GM12878 (cell line): ENCODE measurements around the gene MAST4. TPM values are rescaled to one million over a fixed set of nuclear protein-coding genes. Genes with fewer than 3 reads are reported as not detected.

Experiments used
- ATAC-seq: fragments of 200-7000 bp; cut with Tn5 transposase; 3 replicates; pipeline ENCODE4 v1.9.1; 2020; ENCODE audit warnings: mild to moderate bottlenecking, moderate library complexity
- BruUV-seq: library from RNA; stranded (reverse); fragments of 400-500 nt; replicated peaks from 2 replicates; lab custom pipeline; 2021; lab: Mats Ljungman, UMichigan
- CTCF ChIA-PET: fragments of 300-600 bp; sonication (Branson Sonifier 250); formaldehyde crosslinking; extraction: SDS; loops from one replicate; lab custom pipeline; 2021; ENCODE audit warnings: inconsistent platforms; lab: Yijun Ruan, JAX
- POLR2A ChIA-PET: fragments of 350-600 bp; formaldehyde crosslinking; extraction: SDS; loops from one replicate; lab custom pipeline; 2021; ENCODE audit warnings: inconsistent platforms; lab: Charles Lee
- RAD21 ChIA-PET: fragments of 300-600 bp; sonication (Branson Sonifier 250); formaldehyde crosslinking; loops from one replicate; lab custom pipeline; 2023; ENCODE audit warnings: antibody characterized with exemption; ENCODE audit not compliant: unreplicated experiment; lab: Charles Lee
- SMC1A ChIA-PET: fragments of 300-600 bp; sonication (Branson Sonifier 250); formaldehyde crosslinking; loops from one replicate; lab custom pipeline; 2023; ENCODE audit not compliant: unreplicated experiment, uncharacterized antibody; lab: Charles Lee
- DNase-seq: peaks from one replicate; pipeline ENCODE4 v3.0.0-alpha.2; 2011; ENCODE audit warnings: low read depth, low spot score
- FAIRE-seq: peaks from 3 replicates; lab custom pipeline; 2011; peaks lifted over from hg19 to GRCh38; lab: Jason Lieb, UNC
- H2AFZ ChIP-seq: 2 replicates; pipeline ENCODE4 v1.6.0; 2011; ENCODE audit warnings: low read depth, low read length, control low read depth; ENCODE audit not compliant: control insufficient read depth
- H3K27ac ChIP-seq: 2 replicates; pipeline ENCODE4 v1.5.1; 2011; ENCODE audit warnings: control low read depth; ENCODE audit not compliant: control insufficient read depth, insufficient read depth
- H3K27me3 ChIP-seq, 2 experiments: replicated peaks in 1 of 2; 2 replicates each; pipeline versions ENCODE4 v1.6.0 to v1.6.1; 2011; ENCODE audit warnings: low read length in 1 of 2; ENCODE audit not compliant: control insufficient read depth in 2 of 2, insufficient read depth in 2 of 2
- H3K36me3 ChIP-seq, 2 experiments: 2 replicates each; pipeline ENCODE4 v1.5.1; 2011; ENCODE audit warnings: low read length in 1 of 2; ENCODE audit not compliant: control insufficient read depth in 2 of 2, insufficient read depth in 2 of 2
- H3K4me1 ChIP-seq: 2 replicates; pipeline ENCODE4 v1.6.1; 2011; ENCODE audit warnings: mild to moderate bottlenecking, low read length, moderate library complexity, mixed read lengths; ENCODE audit not compliant: control insufficient read depth, insufficient read depth
- H3K4me2 ChIP-seq: 2 replicates; pipeline ENCODE4 v1.6.0; 2011; ENCODE audit warnings: control low read depth; ENCODE audit not compliant: control insufficient read depth, insufficient read depth
- H3K4me3 ChIP-seq: fragments of 200-600 bp; sonication (generic); 2 replicates; pipeline ENCODE4 v1.5.1; 2016
- H3K79me2 ChIP-seq: 2 replicates; pipeline ENCODE4 v1.6.0; 2011; ENCODE audit warnings: low read length; ENCODE audit not compliant: control insufficient read depth, insufficient read depth
- H3K9ac ChIP-seq: 2 replicates; pipeline ENCODE4 v1.8.0; 2011; ENCODE audit warnings: low read length, control low read depth, mixed read lengths; ENCODE audit not compliant: control insufficient read depth, insufficient read depth
- H3K9me3 ChIP-seq: replicated peaks from 3 replicates; pipeline ENCODE4 v1.5.1; 2011; ENCODE audit warnings: mild to moderate bottlenecking, low read length; ENCODE audit not compliant: control insufficient read depth, insufficient read depth
- H4K20me1 ChIP-seq: 2 replicates; pipeline ENCODE4 v1.6.0; 2011; ENCODE audit not compliant: control insufficient read depth, insufficient read depth
- CBFB ChIP-seq: IDR thresholded peaks from 2 replicates; pipeline ENCODE4 v1.6.1; 2016; ENCODE audit warnings: antibody characterized with exemption, low read depth
- CHD1 ChIP-seq: IDR thresholded peaks from 2 replicates; pipeline ENCODE4 v1.6.1; 2012; ENCODE audit warnings: low read depth, low read length, improper control_type of control experiment
- EGR1 ChIP-seq, 2 experiments: IDR thresholded peaks; 1 replicate in 1 of 2; 2 replicates in 1 of 2; pipeline ENCODE4 v1.6.1; 2011 to 2012; ENCODE audit warnings: low read depth in 2 of 2, low read length in 2 of 2, borderline replicate concordance in 1 of 2, mild to moderate bottlenecking in 1 of 2, moderate library complexity in 1 of 2
- IKZF1 ChIP-seq: fragments of 450-650 bp; conservative IDR thresholded peaks from 2 replicates; pipeline ENCODE4 v1.6.1; 2017; ENCODE audit warnings: antibody characterized with exemption, mild to moderate bottlenecking
- KAT2A ChIP-seq: conservative IDR thresholded peaks from 2 replicates; pipeline ENCODE4 v1.6.1; 2011; ENCODE audit warnings: low read depth, low read length; ENCODE audit not compliant: control insufficient read depth
- KDM1A ChIP-seq: fragments of 200-600 bp; sonication (generic); IDR thresholded peaks from 2 replicates; pipeline ENCODE4 v1.6.1; 2016; ENCODE audit warnings: borderline replicate concordance
- NBN ChIP-seq: fragments of 450-650 bp; IDR thresholded peaks from 2 replicates; pipeline ENCODE4 v1.6.1; 2016
- NFYB ChIP-seq: IDR thresholded peaks from 2 replicates; pipeline ENCODE4 v1.6.1; 2011; ENCODE audit warnings: low read depth, mild to moderate bottlenecking, low read length, improper control_type of control experiment, moderate library complexity; ENCODE audit not compliant: insufficient read depth
- PRDM15 ChIP-seq: fragments of 450-650 bp; formaldehyde crosslinking; IDR thresholded peaks from 2 replicates; pipeline ENCODE4 v1.4.0; 2020; ENCODE audit warnings: mild to moderate bottlenecking, moderate library complexity
- RAD51 ChIP-seq: fragments of 450-650 bp; IDR thresholded peaks from 2 replicates; pipeline ENCODE4 v1.6.1; 2016; ENCODE audit warnings: moderate library complexity, mild to moderate bottlenecking, inconsistent platforms
- RBBP5 ChIP-seq: fragments of 200-600 bp; sonication (generic); conservative IDR thresholded peaks from 2 replicates; pipeline ENCODE4 v1.6.1; 2016
- SMC3 ChIP-seq: IDR thresholded peaks from 2 replicates; pipeline ENCODE4 v1.6.1; 2011; ENCODE audit warnings: low read length, improper control_type of control experiment, borderline replicate concordance
- ZNF207 ChIP-seq: fragments of 450-650 bp; IDR thresholded peaks from 2 replicates; pipeline ENCODE4 v1.6.1; 2014; ENCODE audit warnings: antibody characterized with exemption, mild to moderate bottlenecking, borderline replicate concordance
- WGBS: methylation state at CpG from one replicate; pipeline ENCODE4 v1.1.6; 2016; ENCODE audit warnings: low lambda C conversion rate; ENCODE audit not compliant: insufficient replicate concordance, insufficient coverage; ENCODE audit errors: missing lambda C conversion rate; 5-methylcytosine and 5-hydroxymethylcytosine counted together
- in situ Hi-C: fragments of 300-500 bp; cut with MboI; formaldehyde crosslinking; loops from 9 replicates; pipeline ENCODE4 v1.14.3; 2018; ENCODE audit warnings: mixed read lengths
- intact Hi-C: fragments of 100-400 bp; cut with micrococcal nuclease; formaldehyde crosslinking; loops from one replicate; pipeline ENCODE4 v1.14.2; 2022; ENCODE audit not compliant: unreplicated experiment
- polyA plus RNA-seq, 11 experiments: library from polyadenylated mRNA; depleted of rRNA in 4 of 11; unstranded in 6 of 11; stranded (reverse) in 5 of 11; fragments of >200 nt; fragmentation: Nextera tagmentation in 4 of 11; fragmentation: Illumina TruSeq in 1 of 11; extraction: Ambion mirVana in 4 of 11; extraction: Trizol in 1 of 11; gene quantifications; 1 replicate in 1 of 11; 2 replicates in 10 of 11; pipeline versions ENCODE4 v1.2.1 to v1.2.3, GENCODE V29; 2011 to 2016; ENCODE audit warnings: inconsistent platforms in 2 of 11, missing spikeins in 2 of 11, low read depth in 1 of 11
- total RNA-seq, 4 experiments: library from RNA; depleted of rRNA in 3 of 4; stranded (reverse); fragments of >200 nt in 3 of 4; fragmentation: Illumina TruSeq in 1 of 4; extraction: Trizol in 1 of 4; gene quantifications; 2 replicates each; pipeline versions ENCODE4 v1.2.1 to v1.2.3, GENCODE V29; 2013 to 2021
- TF ChIP-seq, protein P1 (sequence below): IDR thresholded peaks from 2 replicates; pipeline ENCODE4 v1.6.1; 2012; ENCODE audit warnings: low read depth, low read length, improper control_type of control experiment

The MAST4 gene
- total and polyA plus RNA-seq, 10 of the 15 experiments (the other 5 are each of a cell fraction or from before 2014, with no cell fraction given): 0.02 to 1.6 (median 0.29) TPM; not detected in 1

- TF ChIP-seq NBN (no peak), SMC3 (no peak), ZNF207 (no peak), NFYB (no peak)
Measured at GRCh38 chr5:66981266-66982055, 385.3 kb downstream of the MAST4 start (continued).

GRCh38 chr5:66982056-66982387 is 385.8 kb downstream of the MAST4 start:
- 26% methylated on average over 4 of the region's 4 CpGs for WGBS
- TF ChIP-seq RAD51: no peak
- TF ChIP-seq CBFB: no peak
- no peak for TF ChIP-seq KDM1A
- TF ChIP-seq RBBP5: no peak
- no peak for TF ChIP-seq KAT2A
- TF ChIP-seq EGR1 (IDR thresholded peaks at IDR 0.05; ENCODE audit: borderline replicate concordance in 1 of 2, low read depth in 2 of 2, low read length in 2 of 2): no peak
- TF ChIP-seq, protein P1, sequence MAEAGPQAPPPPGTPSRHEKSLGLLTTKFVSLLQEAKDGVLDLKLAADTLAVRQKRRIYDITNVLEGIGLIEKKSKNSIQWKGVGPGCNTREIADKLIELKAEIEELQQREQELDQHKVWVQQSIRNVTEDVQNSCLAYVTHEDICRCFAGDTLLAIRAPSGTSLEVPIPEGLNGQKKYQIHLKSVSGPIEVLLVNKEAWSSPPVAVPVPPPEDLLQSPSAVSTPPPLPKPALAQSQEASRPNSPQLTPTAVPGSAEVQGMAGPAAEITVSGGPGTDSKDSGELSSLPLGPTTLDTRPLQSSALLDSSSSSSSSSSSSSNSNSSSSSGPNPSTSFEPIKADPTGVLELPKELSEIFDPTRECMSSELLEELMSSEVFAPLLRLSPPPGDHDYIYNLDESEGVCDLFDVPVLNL: no peak
- TF ChIP-seq CHD1: no peak
- TF ChIP-seq PRDM15 (CRISPR knock-in tag): no peak
- TF ChIP-seq SMC3: no peak
- TF ChIP-seq IKZF1: no peak
- TF ChIP-seq, all 136 proteins: peak for 0
- intact Hi-C loops: loop anchor here (10.0 kb wide), 1 partner anchor 173 kb away; no protein-coding TSS in a partner anchor

More at GRCh38 chr5:66982056-66982387, 385.8 kb downstream of the MAST4 start:
- Histone ChIP-seq H3K9me3 (no peaks in the 10 kb centered on the region), H2AFZ (no peak overlapping the region), H3K79me2 (no peaks in the 10 kb centered on the region), H3K4me2 (no peak overlapping the region), H3K4me3 (no peak overlapping the region), H3K9ac (no peak overlapping the region), H3K27me3 (no peaks in the 10 kb centered on the region), H4K20me1 (no peaks in the 10 kb centered on the region), H3K27ac (no peak overlapping the region), H3K4me1 (no peaks in the 10 kb centered on the region), H3K36me3 (no peaks in the 10 kb centered on the region)
- DNase-seq (no peak), ATAC-seq (no peak), FAIRE-seq (no peak)
- in situ Hi-C loops: no loop called here
- no TSS peak for BruUV-seq
- CTCF ChIA-PET: interaction anchor here (1.0 kb wide), 1 partner anchor 10 kb away, joined by 4 read pairs; no protein-coding TSS in a partner anchor
- POLR2A ChIA-PET: no interaction called here
- RAD21 ChIA-PET: no interaction called here
- SMC1A ChIA-PET: no interaction called here
